Gastroesophageal sphincter (tissue), 3 donors: ENCODE results near the gene SERPINB5.

Experiments used
- CTCF ChIP-seq, 4 experiments: fragments of 200-600 bp in 2 of 4; fragments of 450-650 bp in 2 of 4; sonication (generic) in 1 of 4; IDR thresholded peaks; one replicate each; pipeline ENCODE4 v1.5.1; 2017 to 2019; ENCODE audit warnings: antibody characterized with exemption in 4 of 4, mild to moderate bottlenecking in 2 of 4, moderate library complexity in 2 of 4
- POLR2A ChIP-seq, 2 donors: fragments of 450-650 bp; IDR thresholded peaks; one replicate each; pipeline ENCODE4 v1.6.1; 2017; ENCODE audit warnings: antibody characterized with exemption in 2 of 2, mild to moderate bottlenecking in 2 of 2, moderate library complexity in 1 of 2

- TF ChIP-seq CTCF (IDR thresholded peaks at IDR 0.05) = no peak
- no peak for TF ChIP-seq POLR2A (IDR thresholded peaks at IDR 0.05)
These were observed 45.6 kb upstream of the SERPINB5 start for GRCh38 chr18:63431180-63431579.
